GM18499 (cell line): ENCODE results near the gene PI4KA.

Experiments
- ATAC-seq: cut with Tn5 transposase; IDR thresholded peaks from one replicate; pipeline ENCODE4 v1.9.1; 2021; ENCODE audit warnings: moderate number of reproducible peaks; ENCODE audit not compliant: insufficient read depth, unreplicated experiment

The PI4KA gene

GRCh38 chr22:20882855-20883254, 24.2 kb upstream of the PI4KA start:
- no peak for ATAC-seq

- no peak for ATAC-seq
These were observed 23.5 kb upstream of the PI4KA start for GRCh38 chr22:20881869-20882815.

DNA sequence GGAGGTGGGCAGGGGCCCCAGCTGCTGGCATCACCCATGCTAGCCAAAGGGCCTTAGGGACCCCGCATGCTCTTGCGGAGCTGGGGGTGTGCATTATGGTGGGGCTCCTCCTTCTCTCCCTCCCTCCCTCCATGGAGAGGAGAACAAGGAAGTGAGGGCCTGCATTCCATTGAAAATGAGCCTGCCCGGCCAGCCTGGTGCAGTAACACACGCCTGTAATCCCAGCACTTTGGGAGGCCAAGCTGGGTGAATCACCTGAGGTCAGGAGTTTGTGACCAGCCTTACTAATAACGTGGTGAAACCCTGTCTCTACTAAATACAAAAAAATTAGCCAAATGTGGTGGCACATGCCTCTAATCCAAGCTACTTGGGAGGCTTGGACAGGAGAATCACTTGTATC, 22.6 kb upstream of the PI4KA start:
- ATAC-seq, result no peak

DNA sequence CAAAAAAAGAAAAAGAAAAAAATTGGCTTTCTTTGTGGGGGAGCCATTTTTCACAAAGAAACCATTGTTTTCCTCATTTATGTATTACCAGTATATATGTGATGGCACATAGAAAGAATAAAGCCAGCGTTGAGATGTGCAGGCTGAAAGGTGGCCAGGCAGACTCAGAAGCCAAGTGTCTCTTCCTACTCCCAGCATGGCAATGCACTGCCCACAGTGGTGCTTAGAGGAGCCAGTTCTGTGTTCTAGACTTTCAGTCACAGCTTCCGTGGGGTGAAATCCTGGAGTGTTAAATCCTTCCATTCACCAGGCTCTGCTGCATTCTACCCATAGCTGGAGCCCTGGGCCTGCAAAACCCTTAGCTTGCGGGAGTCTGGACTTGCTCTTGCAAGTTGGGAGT, 19.1 kb upstream of the PI4KA start:
- no peak for ATAC-seq

- ATAC-seq, result no peak
These were observed 16.7 kb upstream of the PI4KA start for GRCh38 chr22:20875296-20875695.

DNA sequence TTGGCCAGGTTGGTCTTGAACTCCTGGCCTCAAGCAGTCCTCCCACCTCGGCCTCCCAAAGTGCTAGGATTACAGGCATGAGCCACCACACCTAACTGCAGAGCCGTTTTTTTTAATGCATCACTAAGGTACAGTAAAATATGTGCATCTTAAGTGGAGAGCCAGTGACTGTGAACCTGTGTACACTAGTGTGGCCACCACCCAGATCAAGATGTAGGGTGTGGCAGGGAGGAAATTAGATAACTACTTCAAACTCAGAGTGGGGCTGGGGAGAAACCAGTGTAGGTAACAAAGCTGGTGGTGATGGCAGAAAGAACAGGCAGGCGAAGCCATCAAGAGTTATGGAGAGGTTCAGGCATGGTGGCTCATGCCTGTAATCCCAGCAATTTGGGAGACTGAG, 14.6 kb upstream of the PI4KA start:
- no peak for ATAC-seq

- ATAC-seq, result no peak
These were observed 10.6 kb upstream of the PI4KA start for GRCh38 chr22:20869234-20869633.

GRCh38 chr22:20868025-20868962, 9.7 kb upstream of the PI4KA start:
- ATAC-seq, result no peak

GRCh38 chr22:20867179-20868024, 8.8 kb upstream of the PI4KA start:
- ATAC-seq, result no peak

DNA sequence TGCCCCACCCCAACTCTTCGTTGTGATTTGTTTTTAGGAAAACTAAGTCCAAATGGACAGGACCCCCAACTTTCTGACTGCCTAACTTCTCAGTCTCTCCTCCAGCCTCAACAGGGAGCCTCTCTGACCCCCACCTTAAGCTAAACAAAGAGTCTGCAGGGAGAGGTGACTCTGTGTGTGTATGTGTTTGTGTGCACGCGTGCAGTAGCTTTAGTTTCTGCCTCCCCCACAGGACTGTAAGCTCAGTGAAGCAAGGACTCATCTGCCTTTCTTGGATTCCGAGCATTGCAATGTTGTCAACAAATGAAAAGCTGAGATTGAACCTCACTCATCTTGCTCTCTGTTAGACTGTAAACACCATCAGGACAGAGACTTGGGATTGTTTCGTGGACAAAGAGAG, 8.1 kb upstream of the PI4KA start:
- no peak for ATAC-seq

DNA sequence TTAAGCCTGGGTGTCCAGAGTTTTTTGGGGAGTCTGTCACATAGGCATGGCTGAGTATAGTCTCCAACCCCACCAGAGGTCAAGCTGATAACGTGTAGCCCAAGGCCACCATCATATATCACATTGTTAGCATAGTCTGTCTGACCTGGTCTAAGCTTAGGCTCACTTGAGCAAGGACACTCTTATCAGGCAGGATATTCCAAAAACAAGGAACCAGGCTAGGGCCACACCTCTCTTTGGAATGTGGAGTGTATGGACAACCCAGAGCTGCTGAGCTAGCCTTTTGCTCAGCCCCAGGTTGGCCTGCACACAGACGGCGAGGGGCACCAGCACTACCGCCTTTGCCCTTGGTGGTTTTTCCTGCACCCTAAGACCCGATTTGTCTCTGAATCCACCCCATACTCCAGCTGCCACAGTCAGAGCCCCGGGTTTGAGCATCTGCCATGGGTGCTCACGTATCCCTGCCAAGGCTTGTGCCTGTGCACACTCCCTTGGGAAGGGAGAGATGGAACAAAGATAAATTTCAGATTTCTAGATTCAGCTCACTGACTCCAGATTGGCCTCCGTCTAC, 7.3 kb upstream of the PI4KA start:
- ATAC-seq, result no peak

GRCh38 chr22:20865331-20865730, 6.7 kb upstream of the PI4KA start:
- no peak for ATAC-seq

- ATAC-seq, result no peak
These were observed 5.7 kb upstream of the PI4KA start for GRCh38 chr22:20864186-20864908.

- ATAC-seq, result no peak
These were observed 4.8 kb upstream of the PI4KA start for GRCh38 chr22:20863366-20863765.

DNA sequence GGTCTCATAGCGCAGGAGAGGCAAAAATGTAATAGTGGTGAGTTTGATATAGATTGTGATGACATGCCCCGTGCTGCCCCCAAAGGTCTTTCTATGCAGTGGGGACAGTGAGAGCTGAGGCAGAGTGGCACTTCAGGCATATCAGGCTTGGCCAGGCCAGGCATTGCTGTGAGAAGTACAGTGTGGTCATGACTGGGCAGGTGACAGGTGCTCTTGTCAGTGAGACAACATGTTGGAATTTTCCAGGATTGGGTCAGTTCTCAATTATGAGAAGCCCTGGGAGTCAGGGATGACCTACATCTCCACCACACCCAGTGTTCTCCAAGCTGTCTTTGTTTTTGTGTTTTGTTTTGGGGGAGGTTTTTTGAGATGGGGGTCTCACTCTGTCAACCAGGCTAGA, 3.9 kb upstream of the PI4KA start:
- ATAC-seq, result no peak

DNA sequence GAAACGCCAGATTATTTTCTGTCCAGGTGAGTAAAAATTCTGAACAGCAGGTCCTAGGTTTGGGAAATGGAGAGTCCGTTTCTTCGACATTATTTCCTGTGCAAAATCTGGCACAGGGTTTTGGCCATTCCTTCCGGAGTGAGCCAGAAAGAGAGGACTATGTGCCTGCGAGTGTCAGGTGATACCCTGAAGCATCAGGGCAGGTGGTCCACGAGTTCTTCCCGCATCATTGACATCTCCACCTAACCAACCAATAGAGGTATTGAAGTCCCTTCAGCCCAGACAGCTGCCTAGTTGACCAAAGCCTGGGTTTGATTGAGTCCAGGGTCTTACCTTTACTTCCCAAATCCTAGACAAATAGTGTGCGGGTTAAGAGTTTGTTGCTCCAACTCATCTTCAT, 1.0 kb upstream of the PI4KA start:
- ATAC-seq, result no peak

- ATAC-seq, result peak; percentile 32
These were observed 585 bp downstream of the PI4KA start for GRCh38 chr22:20857838-20858614.

- ATAC-seq, result no peak
These were observed 1.4 kb downstream of the PI4KA start for GRCh38 chr22:20857247-20857643.
